A549 treated with ZK216348 at 1 μM for 4 hours (cell line): ENCODE results near the gene RPN2. TPM values are rescaled to one million over a fixed set of nuclear protein-coding genes. Genes with fewer than 3 reads are reported as not detected.

Source experiments
- total RNA-seq: library from RNA; stranded (reverse); fragments of 200-300 nt; extraction: Qiagen RNA extraction; gene quantifications from 5 replicates; pipeline ENCODE4 v1.2.3, GENCODE V29; 2022; ENCODE audit warnings: low read depth

The RPN2 gene
- 258 to 274 TPM (median 261 TPM) in 5 replicates for total RNA-seq

GRCh38 chr20:37178839-37179682, at the start of gene RPN2, which contains the start of gene MROH8:
Gene RPN2, plus strand, starts transcription at chr20:37179330. Its CDS starts 27 bp downstream, at chr20:37179357.
Gene MROH8, minus strand, starts transcription at chr20:37179548.

GRCh38 chr20:37261714-37262113, 82.6 kb downstream of the RPN2 start, which contains the start of gene GHRH:
Gene GHRH, minus strand, starts transcription at chr20:37261814. Its CDS starts 4,925 bp downstream, at chr20:37256889.

Other genes with a start within 250 kb of the RPN2 start
- 6.5 to 7.8 TPM (median 7.4 TPM) in 5 replicates for gene SAMHD1, start 227.6 kb upstream of the RPN2 start, total RNA-seq
- gene RBL1, start 83.3 kb upstream of the RPN2 start, total RNA-seq: 7.5 to 10.7 TPM (median 9.9 TPM) in 5 replicates
- gene MROH8, start 218 bp downstream of the RPN2 start, total RNA-seq: 0.61 to 1.3 TPM (median 0.74 TPM) in 5 replicates
- gene GHRH, start 82.5 kb downstream of the RPN2 start, total RNA-seq: not detected in 5 replicates
- gene MANBAL, start 110.3 kb downstream of the RPN2 start, total RNA-seq: 77.0 to 98.2 TPM (median 94.7 TPM) in 5 replicates
- gene SRC, start 166.8 kb downstream of the RPN2 start, total RNA-seq: 101 to 173 TPM (median 163 TPM) in 5 replicates